ENCODE results near the gene CDC42BPB. TPM values are rescaled to one million over a fixed set of nuclear protein-coding genes. Genes with fewer than 3 reads are reported as not detected.

The CDC42BPB gene
- total and polyA plus RNA-seq, 2 of the 13 experiments (the other 11 are each of a cell fraction or from before 2014, with no cell fraction given), result 19.7 to 32.3 TPM

GRCh38 chr14:103057372-103058163, at the start of gene CDC42BPB (continued):
- no peak for TF ChIP-seq ZBTB33 (CRISPR knock-in tag; IDR thresholded peaks at IDR 0.05)
- TF ChIP-seq SCMH1 (CRISPR knock-in tag; IDR thresholded peaks at IDR 0.05; ENCODE audit: borderline replicate concordance), result no peak
- no peak for TF ChIP-seq ZSCAN22 (CRISPR knock-in tag; IDR thresholded peaks at IDR 0.05)
- TF ChIP-seq RBAK (CRISPR knock-in tag; IDR thresholded peaks at IDR 0.05), result no peak
- TF ChIP-seq ZKSCAN8 (CRISPR knock-in tag; IDR thresholded peaks at IDR 0.05; ENCODE audit: borderline replicate concordance), result no peak
- no peak for TF ChIP-seq FOXP4 (CRISPR knock-in tag; IDR thresholded peaks at IDR 0.05)
- TF ChIP-seq ZNF274 (CRISPR knock-in tag; IDR thresholded peaks at IDR 0.05), result 0 out of 2 replicates have a peak, but pooled peaks have one; percentile 62
- TF ChIP-seq ZFAT (CRISPR knock-in tag; conservative IDR thresholded peaks at IDR 0.05), result no peak
- TF ChIP-seq ZNF30 (CRISPR knock-in tag; IDR thresholded peaks at IDR 0.05), result no peak
- TF ChIP-seq ZNF773 (CRISPR knock-in tag; IDR thresholded peaks at IDR 0.05; ENCODE audit: borderline replicate concordance), result no peak
- TF ChIP-seq MIER3 (CRISPR knock-in tag; IDR thresholded peaks at IDR 0.05; ENCODE audit: borderline replicate concordance), result 0 out of 2 replicates have a peak, but pooled peaks have one; percentile 17
- no peak for TF ChIP-seq RFX5 (IDR thresholded peaks at IDR 0.05; ENCODE audit: low read depth, low read length)
- no peak for TF ChIP-seq ZNF343 (CRISPR knock-in tag; IDR thresholded peaks at IDR 0.05)
- TF ChIP-seq TRIM24 (CRISPR knock-in tag; IDR thresholded peaks at IDR 0.05), result no peak
- TF ChIP-seq ZC3H4 (CRISPR knock-in tag; IDR thresholded peaks at IDR 0.05; ENCODE audit: borderline replicate concordance), result no peak
- TF ChIP-seq KDM5B (CRISPR knock-in tag; IDR thresholded peaks at IDR 0.05; ENCODE audit: borderline replicate concordance), result peak; percentile 76; the same call in 1 of the 2 replicates
- TF ChIP-seq ELF4 (CRISPR knock-in tag; IDR thresholded peaks at IDR 0.05; ENCODE audit: borderline replicate concordance), result no peak
- no peak for TF ChIP-seq ZSCAN20 (CRISPR knock-in tag; IDR thresholded peaks at IDR 0.05; ENCODE audit: borderline replicate concordance)
- TF ChIP-seq CREB1 (IDR thresholded peaks at IDR 0.05), result no peak
- no peak for TF ChIP-seq CREB1 (CRISPR knock-in tag; IDR thresholded peaks at IDR 0.05)
- TF ChIP-seq ZNF383 (CRISPR knock-in tag; IDR thresholded peaks at IDR 0.05; ENCODE audit: borderline replicate concordance), result no peak
- no peak for TF ChIP-seq ZNF124 (CRISPR knock-in tag; IDR thresholded peaks at IDR 0.05)
- no peak for TF ChIP-seq REPIN1 (CRISPR knock-in tag; IDR thresholded peaks at IDR 0.05; ENCODE audit: borderline replicate concordance, low read depth)
- no peak for TF ChIP-seq CEBPG (CRISPR knock-in tag; IDR thresholded peaks at IDR 0.05)
- no peak for TF ChIP-seq KLF6 (CRISPR knock-in tag; IDR thresholded peaks at IDR 0.05)
